Dendritic cell treated with granulocyte-macrophage colony-stimulating factor and Interleukin-4, amounts not matched to agents 40 ng/mL and 50 ng/mL, for 4 days (primary cell): ENCODE data around the gene NT5DC3.

Experiments
- H3K27ac Mint-ChIP-seq: one replicate; pipeline ENCODE4 v1.8.0; 2022; ENCODE audit warnings: mild to moderate bottlenecking, mixed read lengths
- H3K27me3 Mint-ChIP-seq: one replicate; pipeline ENCODE4 v1.8.0; 2022; ENCODE audit warnings: mild to moderate bottlenecking, mixed read lengths
- H3K36me3 Mint-ChIP-seq: one replicate; pipeline ENCODE4 v1.8.0; 2022; ENCODE audit warnings: low read depth, mixed read lengths
- H3K4me1 Mint-ChIP-seq: one replicate; pipeline ENCODE4 v1.8.0; 2022; ENCODE audit warnings: low read depth, mixed read lengths
- H3K4me3 Mint-ChIP-seq: one replicate; pipeline ENCODE4 v1.8.0; 2022; ENCODE audit warnings: mild to moderate bottlenecking, moderate library complexity, mixed read lengths
- H3K9me3 Mint-ChIP-seq: one replicate; pipeline ENCODE4 v1.8.0; 2022; ENCODE audit warnings: mixed read lengths
- intact Hi-C: fragments of 100-400 bp; cut with micrococcal nuclease; formaldehyde crosslinking; loops from one replicate; pipeline ENCODE4 v1.15.0; 2022

Gene NT5DC3

GRCh38 chr12:103734863-103735262 is 106.2 kb downstream of the NT5DC3 start:
- no peak overlapping the region for H3K27ac Mint-ChIP-seq
- H3K9me3 Mint-ChIP-seq: peaks cover 12% of the 10 kb centered on the region
- intact Hi-C loops: no loop called here
- peaks cover 6% of the 10 kb centered on the region for H3K4me1 Mint-ChIP-seq
- H3K36me3 Mint-ChIP-seq: no peaks in the 10 kb centered on the region
- peaks cover 9% of the 10 kb centered on the region for H3K27me3 Mint-ChIP-seq
- no peak overlapping the region for H3K4me3 Mint-ChIP-seq

- H3K27me3 Mint-ChIP-seq: peaks cover 9% of the 10 kb centered on the region
- intact Hi-C loops: no loop called here
- H3K36me3 Mint-ChIP-seq: no peaks in the 10 kb centered on the region
- peaks cover 6% of the 10 kb centered on the region for H3K4me1 Mint-ChIP-seq
- peaks cover 12% of the 10 kb centered on the region for H3K9me3 Mint-ChIP-seq
- H3K27ac Mint-ChIP-seq: no peak overlapping the region
- no peak overlapping the region for H3K4me3 Mint-ChIP-seq
These were observed 109.5 kb downstream of the NT5DC3 start for GRCh38 chr12:103731539-103731938.

- Mint-ChIP-seq H3K27me3 (peaks cover 2% of the 10 kb centered on the region), H3K27ac (no peak overlapping the region), H3K4me1 (peaks cover 6% of the 10 kb centered on the region), H3K4me3 (no peak overlapping the region), H3K9me3 (peaks cover 12% of the 10 kb centered on the region), H3K36me3 (no peaks in the 10 kb centered on the region)
- intact Hi-C loops: no loop called here
These were observed 111.5 kb downstream of the NT5DC3 start for GRCh38 chr12:103729499-103729898.

GRCh38 chr12:103728323-103728722 is 112.7 kb downstream of the NT5DC3 start:
- no peak overlapping the region for H3K4me3 Mint-ChIP-seq
- intact Hi-C loops: no loop called here
- no peak overlapping the region for H3K27ac Mint-ChIP-seq
- peaks cover 2% of the 10 kb centered on the region for H3K27me3 Mint-ChIP-seq
- H3K4me1 Mint-ChIP-seq: peaks cover 6% of the 10 kb centered on the region
- no peaks in the 10 kb centered on the region for H3K36me3 Mint-ChIP-seq
- peaks cover 12% of the 10 kb centered on the region for H3K9me3 Mint-ChIP-seq

GRCh38 chr12:103727638-103728037 is 113.4 kb downstream of the NT5DC3 start:
- Mint-ChIP-seq H3K27me3 (peaks cover 2% of the 10 kb centered on the region), H3K27ac (no peak overlapping the region), H3K4me3 (no peak overlapping the region), H3K4me1 (peaks cover 6% of the 10 kb centered on the region), H3K9me3 (peaks cover 12% of the 10 kb centered on the region), H3K36me3 (no peaks in the 10 kb centered on the region)
- intact Hi-C loops: no loop called here

- Mint-ChIP-seq H3K9me3 (no peaks in the 10 kb centered on the region), H3K27me3 (no peaks in the 10 kb centered on the region), H3K4me1 (no peaks in the 10 kb centered on the region), H3K36me3 (no peaks in the 10 kb centered on the region), H3K27ac (no peak overlapping the region), H3K4me3 (no peak overlapping the region)
- intact Hi-C loops: no loop called here
These were observed 115.6 kb downstream of the NT5DC3 start for GRCh38 chr12:103725398-103725797.
